Cardiac fibroblast (primary cell): ENCODE data around the gene PRKX.

ENCODE experiments used
- DNase-seq, 2 donors: peaks; one replicate each; pipeline versions ENCODE4 v3.0.0 to v3.0.0-alpha.2; 2010; ENCODE audit warnings: low read depth in 2 of 2
- H3K4me3 ChIP-seq, 2 donors: replicated peaks in 1 of 2; 1 replicate in 1 of 2; 2 replicates in 1 of 2; pipeline ENCODE4 v1.5.1; 2011; ENCODE audit warnings: low read depth in 2 of 2, low read length in 2 of 2, mild to moderate bottlenecking in 2 of 2, moderate library complexity in 1 of 2
- CTCF ChIP-seq: IDR thresholded peaks from one replicate; pipeline ENCODE4 v1.5.1; 2011; ENCODE audit warnings: low read depth, mild to moderate bottlenecking, low read length, inconsistent platforms

Gene PRKX

GRCh38 chrX:3585719-3586118, 127.7 kb downstream of the PRKX start:
- H3K4me3 ChIP-seq, result no peak overlapping the region
- no peak for TF ChIP-seq CTCF
- no peak for DNase-seq

DNA sequence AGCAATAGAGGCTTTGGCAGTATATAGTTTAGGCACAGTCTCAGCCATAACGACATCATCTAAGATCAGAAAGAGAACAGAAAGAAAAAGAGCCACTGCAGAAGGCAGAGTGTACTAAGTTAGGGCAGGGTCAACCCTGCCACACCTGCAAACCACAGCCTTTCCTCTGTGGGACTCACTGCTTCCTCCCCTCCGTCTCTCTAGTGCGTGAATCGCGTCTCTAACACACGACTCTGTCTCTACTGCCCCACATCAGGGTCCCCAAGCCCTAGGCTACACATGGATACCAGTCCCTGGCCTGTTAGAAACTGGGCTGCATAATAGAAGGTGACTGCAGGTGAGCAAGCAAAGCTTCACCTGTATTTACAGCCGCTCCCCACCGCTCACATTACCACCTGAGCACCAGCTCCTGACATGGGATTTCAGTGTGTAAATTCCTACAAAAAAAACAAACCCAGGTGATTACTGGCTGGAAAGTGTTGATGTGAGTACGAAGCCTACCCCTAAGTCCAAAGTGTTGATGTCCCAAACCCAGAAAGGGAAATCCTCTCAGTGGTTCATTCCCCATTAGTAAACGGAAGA, 128.9 kb downstream of the PRKX start:
- H3K4me3 ChIP-seq, result no peak overlapping the region
- DNase-seq, result no peak
- no peak for TF ChIP-seq CTCF

- no peak for TF ChIP-seq CTCF
- no peak for DNase-seq
- H3K4me3 ChIP-seq, result no peak overlapping the region
Measured at GRCh38 chrX:3582451-3582850, 131.0 kb downstream of the PRKX start.

GRCh38 chrX:3581609-3582108, 131.8 kb downstream of the PRKX start:
- no peak for TF ChIP-seq CTCF
- no peak for DNase-seq
- H3K4me3 ChIP-seq, result no peak overlapping the region

GRCh38 chrX:3577551-3577950, 135.9 kb downstream of the PRKX start:
- no peak for DNase-seq
- no peak for TF ChIP-seq CTCF
- no peak overlapping the region for H3K4me3 ChIP-seq

DNA sequence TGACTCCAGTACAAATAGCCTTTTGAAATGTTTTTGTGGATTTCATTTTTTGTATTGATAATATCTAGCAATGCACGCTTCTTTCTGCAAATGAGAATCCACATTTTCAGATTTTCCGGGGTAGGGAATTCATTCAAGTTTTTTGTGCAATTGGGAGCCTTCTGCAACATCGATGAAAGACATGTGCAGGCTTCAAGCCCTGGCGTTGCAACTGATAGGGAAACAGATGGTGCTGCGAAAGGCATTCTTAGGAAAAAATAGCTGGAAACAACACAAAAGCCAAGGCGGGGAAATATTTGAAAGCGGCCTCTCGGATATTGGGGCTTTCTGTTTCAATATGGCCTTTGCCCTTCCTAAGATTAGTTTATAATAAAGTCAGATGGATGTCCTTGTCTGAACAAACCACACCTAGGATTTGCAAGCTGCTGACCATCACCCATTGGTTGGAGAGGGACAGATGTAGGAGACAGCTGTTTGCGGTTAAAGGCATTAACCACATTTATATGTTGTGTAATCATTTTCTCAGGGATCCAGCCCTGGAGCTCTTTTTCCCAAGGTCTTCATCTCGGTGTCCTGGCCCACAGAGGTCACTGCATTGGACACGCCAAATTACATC, 136.5 kb downstream of the PRKX start:
- peak; percentile 14 to 67 for DNase-seq
- no peak overlapping the region for H3K4me3 ChIP-seq
- no peak for TF ChIP-seq CTCF
